ENCODE results near the gene FUCA2. TPM values are rescaled to one million over a fixed set of nuclear protein-coding genes. Genes with fewer than 3 reads are reported as not detected.

Gene FUCA2
- total and polyA plus RNA-seq, 2 of the 8 experiments (the other 6 are each of a cell fraction or from before 2014, with no cell fraction given): 24.2 to 47.2 TPM

DNA sequence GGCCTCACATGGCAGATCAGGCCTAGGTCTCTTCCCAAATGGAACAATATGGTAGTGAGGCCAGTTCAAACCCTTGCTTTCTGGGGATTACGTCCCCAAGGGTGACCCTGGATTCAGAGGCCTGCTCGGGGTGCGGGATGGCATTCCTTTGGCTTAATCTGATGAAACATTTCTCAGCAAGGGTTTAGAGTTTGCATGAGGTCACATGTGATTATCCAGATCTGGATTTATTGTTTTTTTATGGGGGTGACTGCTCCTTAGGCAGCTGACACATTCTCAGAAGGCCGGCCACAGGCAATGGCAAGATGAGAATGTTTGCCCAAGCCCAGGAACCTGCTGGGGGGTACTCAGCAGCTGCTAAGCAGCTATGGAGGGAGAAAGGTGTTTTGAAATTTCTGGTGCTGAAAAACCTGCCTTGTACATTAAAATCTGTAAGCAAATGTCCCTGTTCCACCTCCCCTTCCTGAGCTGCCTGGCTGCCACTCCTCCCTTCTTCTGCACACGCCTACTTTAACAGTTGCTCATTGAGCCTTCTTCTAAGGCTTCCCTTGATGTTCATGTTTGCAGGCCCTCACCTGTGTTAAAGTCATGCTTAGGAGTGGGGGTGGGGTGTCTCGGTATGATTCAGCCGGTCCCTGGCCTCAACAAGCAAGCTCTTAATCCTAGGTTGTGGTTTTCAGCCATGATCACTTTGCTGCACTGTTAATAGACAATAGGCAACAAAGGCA lies 37.9 kb upstream of the FUCA2 start (continued):
- TF ChIP-seq YY1 (IDR thresholded peaks at IDR 0.05; ENCODE audit: low read depth, low read length): no peak
- TF ChIP-seq POLR2A (IDR thresholded peaks at IDR 0.05; ENCODE audit: control extremely low read depth in 1 of 2, low read depth in 2 of 2, low read length in 2 of 2): no peak
- no peak for TF ChIP-seq FOSL1 (IDR thresholded peaks at IDR 0.05; ENCODE audit: insufficient read depth, low read depth, low read length)
- no peak for TF ChIP-seq CHD1 (IDR thresholded peaks at IDR 0.05; ENCODE audit: low read depth, low read length)
- no peak for TF ChIP-seq GTF2F1 (IDR thresholded peaks at IDR 0.05; ENCODE audit: borderline replicate concordance, low read depth, low read length)
- TF ChIP-seq, protein P1, sequence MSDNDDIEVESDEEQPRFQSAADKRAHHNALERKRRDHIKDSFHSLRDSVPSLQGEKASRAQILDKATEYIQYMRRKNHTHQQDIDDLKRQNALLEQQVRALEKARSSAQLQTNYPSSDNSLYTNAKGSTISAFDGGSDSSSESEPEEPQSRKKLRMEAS (IDR thresholded peaks at IDR 0.05): no peak
- TF ChIP-seq KDM4A (IDR thresholded peaks at IDR 0.05; ENCODE audit: low read depth, low read length, severe bottlenecking): no peak

Measured in H1 (cell line).